Heart left ventricle (tissue), 16 donors: Measurements from ENCODE around the gene PUDP. TPM values are rescaled to one million over a fixed set of nuclear protein-coding genes. Genes with fewer than 3 reads are reported as not detected.

Experiments
- ATAC-seq, 4 donors: fragments of 200-7000 bp; cut with Tn5 transposase; one replicate each; pipeline ENCODE4 v1.9.1; 2020 to 2022; ENCODE audit warnings: moderate library complexity in 4 of 4, mild to moderate bottlenecking in 3 of 4, moderate number of reproducible peaks in 1 of 4
- DNase-seq, 5 donors: peaks; one replicate each; pipeline ENCODE4 v3.0.0-alpha.2; 2020
- H3K27ac ChIP-seq, 12 donors: fragments of 200-600 bp; sonication (generic) in 4 of 12; one replicate each; pipeline versions ENCODE4 v1.5.0 to v1.8.0; 2016 to 2022; ENCODE audit warnings: mild to moderate bottlenecking in 2 of 12
- H3K27me3 ChIP-seq, 9 donors: fragments of 200-600 bp; sonication (generic) in 2 of 9; one replicate each; pipeline versions ENCODE4 v1.5.1 to v1.8.0; 2016 to 2022; ENCODE audit warnings: mild to moderate bottlenecking in 3 of 9
- H3K36me3 ChIP-seq, 9 donors: fragments of 200-600 bp; sonication (generic) in 2 of 9; one replicate each; pipeline versions ENCODE4 v1.5.0 to v1.8.0; 2018 to 2022; ENCODE audit warnings: mild to moderate bottlenecking in 2 of 9
- H3K4me1 ChIP-seq, 12 donors: fragments of 200-600 bp; sonication (generic) in 4 of 12; one replicate each; pipeline versions ENCODE4 v1.5.0 to v1.8.0; 2016 to 2022; ENCODE audit warnings: mild to moderate bottlenecking in 3 of 12
- H3K4me3 ChIP-seq, 12 donors: fragments of 200-600 bp; sonication (generic) in 4 of 12; one replicate each; pipeline versions ENCODE4 v1.5.0 to v1.8.0; 2017 to 2022; ENCODE audit warnings: mild to moderate bottlenecking in 9 of 12, moderate library complexity in 4 of 12
- H3K9me3 ChIP-seq, 12 donors: fragments of 200-600 bp; sonication (generic) in 4 of 12; one replicate each; pipeline versions ENCODE4 v1.5.0 to v1.8.0; 2016 to 2022; ENCODE audit warnings: mild to moderate bottlenecking in 1 of 12
- POLR2A ChIP-seq, 2 donors: fragments of 450-650 bp; IDR thresholded peaks; one replicate each; pipeline ENCODE4 v1.6.1; 2017; ENCODE audit warnings: antibody characterized with exemption in 2 of 2, mild to moderate bottlenecking in 2 of 2, moderate library complexity in 2 of 2
- WGBS, 4 donors: extraction: QIAGEN DNeasy Blood & Tissue Kit in 2 of 4; methylation state at CpG; one replicate each; pipeline versions ENCODE4 v1.1.5 to v1.1.7; 2013 to 2018; 5-methylcytosine and 5-hydroxymethylcytosine counted together
- intact Hi-C, 10 donors: fragments of 100-400 bp; cut with DNase I; formaldehyde crosslinking; loops; one replicate each; pipeline versions ENCODE4 v1.11.1 to v1.14.2; 2022
- polyA plus RNA-seq, 2 donors: library from polyadenylated mRNA; stranded (reverse); fragments of 200-250 nt; gene quantifications; one replicate each; pipeline ENCODE4 v1.2.3, GENCODE V29; 2013
- total RNA-seq, 9 donors: library from RNA; depleted of rRNA in 2 of 9; stranded (reverse); fragments of >200 nt in 2 of 9; fragmentation: NEBNext Ultra II Directional in 3 of 9; extraction: Animal tissue kit (Norgen Biotek cat#: 25700) in 3 of 9; gene quantifications; one replicate each; pipeline versions ENCODE4 v1.1.0 to v1.2.4, GENCODE V29; 2016 to 2023
- TF ChIP-seq, protein P1 (sequence below), 12 donors: fragments of 200-600 bp; sonication (generic) in 4 of 12; IDR thresholded peaks; one replicate each; pipeline versions ENCODE4 v1.5.0 to v1.8.0; 2018 to 2022; ENCODE audit warnings: antibody characterized with exemption in 12 of 12, mild to moderate bottlenecking in 5 of 12
- donor health status: ischemic (EF 13 %, LVEDD 7.1; RV severe dilation, severe dysfunction).
- donor health status: healthy with polysubstance abuse.
- donor health status: DM: no; HTN: yes; CAD: no.
- donor health status: DM: no; HTN: no; CAD: no.
- donor health status: ischemic (EF 25% LVEDD 6.9; RV normal size, moderate dysfunction).
- donor health status: ischemic (EF 25% LVEDD 5.7; RV mildly dilated, moderate dysfunction).
- donor health status: healthy.
- donor health status: DM: yes; HTN: yes; CAD: no.
- donor health status: ischemic (EF 35%, LVEDD 5.7; RV mildly dilated, moderate dysfunction).
- donor health status: nonischemic (EF 11% LVEDD 7.7; RV severe dilation, severe dysfunction).
- donor health status: DM: yes; HTN: yes; CAD: no.
- donor health status: PGD.
- donor health status: ischemic (EF 29% LVEDD 5.4; RV normal size, mild dysfunction).
- donor health status: nonischemic (EF 23%, LVEDD 6.1; RV moderate dilation, normal function).

The PUDP gene
- total and polyA plus RNA-seq, 11 donors: 11.2 to 36.4 (median 25.0) TPM

GRCh38 chrX:7074908-7075204 is 73.1 kb downstream of the PUDP start:
- Histone ChIP-seq H3K4me3 (no peak overlapping the region), H3K4me1 (no peaks in the 10 kb centered on the region), H3K9me3 (no peaks in the 10 kb centered on the region), H3K27ac (no peak overlapping the region), H3K27me3 (no peaks in the 10 kb centered on the region), H3K36me3 (peaks cover 0 to 33% (median 0%) of the 10 kb centered on the region in 9 donors)
- DNase-seq: no peak
- ATAC-seq: no peak
- intact Hi-C loops: loop anchor here in 1 of 10 donors (10.0 kb wide), 1 partner anchor 60 kb away; no protein-coding TSS in a partner anchor
- WGBS, 4 donors: 90 to 100% (median 96%) methylated on average over 1 of the region's 1 CpG
- TF ChIP-seq, protein P1, sequence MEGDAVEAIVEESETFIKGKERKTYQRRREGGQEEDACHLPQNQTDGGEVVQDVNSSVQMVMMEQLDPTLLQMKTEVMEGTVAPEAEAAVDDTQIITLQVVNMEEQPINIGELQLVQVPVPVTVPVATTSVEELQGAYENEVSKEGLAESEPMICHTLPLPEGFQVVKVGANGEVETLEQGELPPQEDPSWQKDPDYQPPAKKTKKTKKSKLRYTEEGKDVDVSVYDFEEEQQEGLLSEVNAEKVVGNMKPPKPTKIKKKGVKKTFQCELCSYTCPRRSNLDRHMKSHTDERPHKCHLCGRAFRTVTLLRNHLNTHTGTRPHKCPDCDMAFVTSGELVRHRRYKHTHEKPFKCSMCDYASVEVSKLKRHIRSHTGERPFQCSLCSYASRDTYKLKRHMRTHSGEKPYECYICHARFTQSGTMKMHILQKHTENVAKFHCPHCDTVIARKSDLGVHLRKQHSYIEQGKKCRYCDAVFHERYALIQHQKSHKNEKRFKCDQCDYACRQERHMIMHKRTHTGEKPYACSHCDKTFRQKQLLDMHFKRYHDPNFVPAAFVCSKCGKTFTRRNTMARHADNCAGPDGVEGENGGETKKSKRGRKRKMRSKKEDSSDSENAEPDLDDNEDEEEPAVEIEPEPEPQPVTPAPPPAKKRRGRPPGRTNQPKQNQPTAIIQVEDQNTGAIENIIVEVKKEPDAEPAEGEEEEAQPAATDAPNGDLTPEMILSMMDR (IDR thresholded peaks at IDR 0.05): no peak
- no peak for TF ChIP-seq POLR2A (IDR thresholded peaks at IDR 0.05)

DNA sequence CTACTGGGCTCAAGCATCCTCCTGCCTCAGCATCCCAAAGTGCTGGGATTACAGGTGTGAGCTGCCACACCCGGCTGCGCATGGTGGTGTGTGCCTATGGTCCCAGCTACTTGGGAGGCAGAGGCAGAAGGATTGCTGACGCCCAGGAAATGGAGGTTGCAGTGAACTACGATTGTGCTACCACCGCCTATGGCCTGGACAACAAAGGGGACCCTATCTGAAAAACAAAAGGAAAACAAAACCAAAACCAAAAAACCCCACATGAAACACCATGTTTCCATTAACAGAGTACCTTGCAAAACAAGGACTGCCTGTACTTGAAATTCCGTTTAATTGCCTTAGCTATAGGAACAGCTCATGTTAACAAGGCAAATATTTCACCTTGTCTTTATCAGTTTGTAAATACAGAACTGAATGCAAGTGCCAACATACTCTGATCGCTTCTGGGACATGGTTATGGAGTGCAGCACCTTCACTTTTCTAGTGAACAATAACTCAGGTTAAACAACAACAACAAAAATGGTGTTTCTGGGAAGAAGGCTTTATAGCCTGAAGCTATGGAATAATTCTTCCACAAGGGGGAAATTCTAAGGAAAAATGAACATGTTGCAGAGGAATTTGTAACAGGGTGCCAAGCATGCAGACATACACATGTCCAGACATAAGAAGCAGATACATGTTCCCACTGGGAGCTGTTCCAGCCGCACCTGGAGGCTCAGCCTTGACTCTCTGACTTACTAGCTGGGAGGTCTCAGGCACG is 73.6 kb downstream of the PUDP start:
- WGBS, 4 donors: 84 to 96% (median 89%) methylated on average over 9 of the region's 9 CpGs
- no peak overlapping the region for H3K4me3 ChIP-seq
- no peak overlapping the region for H3K27ac ChIP-seq
- DNase-seq (no peak), ATAC-seq (no peak)
- no peak for TF ChIP-seq POLR2A (IDR thresholded peaks at IDR 0.05)
- TF ChIP-seq, protein P1 (IDR thresholded peaks at IDR 0.05): no peak
- H3K9me3 ChIP-seq: no peaks in the 10 kb centered on the region
- no peaks in the 10 kb centered on the region for H3K4me1 ChIP-seq
- intact Hi-C loops: loop anchor here in 1 of 10 donors (10.0 kb wide), 1 partner anchor 60 kb away; no protein-coding TSS in a partner anchor
- H3K27me3 ChIP-seq: no peaks in the 10 kb centered on the region
- H3K36me3 ChIP-seq: peaks cover 0 to 33% (median 0%) of the 10 kb centered on the region in 9 donors

DNA sequence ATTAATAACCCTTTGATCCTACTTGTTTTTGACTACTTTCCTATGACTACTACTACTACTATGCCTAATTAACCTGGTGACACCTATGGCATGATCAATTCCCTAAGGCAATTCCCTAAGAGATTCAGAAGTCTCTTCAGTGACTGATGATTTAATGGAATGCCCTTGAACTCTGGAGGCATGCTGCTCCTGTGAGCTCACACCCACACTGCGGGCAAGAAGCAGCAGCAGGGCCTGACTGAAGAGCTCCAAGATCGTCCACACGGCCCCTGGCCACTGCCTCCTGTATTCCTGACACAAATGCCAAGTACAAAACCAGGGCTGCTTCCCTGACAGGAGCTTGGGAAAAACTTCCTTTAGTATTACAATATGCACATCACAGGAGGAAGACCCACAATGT is 74.6 kb downstream of the PUDP start:
- no peak for ATAC-seq
- no peak overlapping the region for H3K4me3 ChIP-seq
- no peaks in the 10 kb centered on the region for H3K9me3 ChIP-seq
- H3K27ac ChIP-seq: no peak overlapping the region
- WGBS, 4 donors: 59 to 72% (median 67%) methylated on average over 3 of the region's 3 CpGs
- no peak for DNase-seq
- H3K27me3 ChIP-seq: no peaks in the 10 kb centered on the region
- peaks cover 0 to 33% (median 0%) of the 10 kb centered on the region in 9 donors for H3K36me3 ChIP-seq
- intact Hi-C loops: loop anchor here in 1 of 10 donors (10.0 kb wide), 1 partner anchor 59 kb away; no protein-coding TSS in a partner anchor
- H3K4me1 ChIP-seq: no peaks in the 10 kb centered on the region
- TF ChIP-seq, protein P1 (IDR thresholded peaks at IDR 0.05): no peak
- no peak for TF ChIP-seq POLR2A (IDR thresholded peaks at IDR 0.05)

- Histone ChIP-seq H3K4me1 (no peaks in the 10 kb centered on the region), H3K27me3 (no peaks in the 10 kb centered on the region), H3K9me3 (no peaks in the 10 kb centered on the region), H3K36me3 (peaks cover 0 to 31% (median 0%) of the 10 kb centered on the region in 9 donors), H3K27ac (no peak overlapping the region), H3K4me3 (no peak overlapping the region)
- ATAC-seq (no peak), DNase-seq (no peak)
- 94 to 98% (median 98%) methylated on average over 7 of the region's 7 CpGs for WGBS, 4 donors
- intact Hi-C loops: loop anchor here in 1 of 10 donors (10.0 kb wide), 1 partner anchor 58 kb away; no protein-coding TSS in a partner anchor
- TF ChIP-seq, protein P1 (IDR thresholded peaks at IDR 0.05): no peak
Measured at GRCh38 chrX:7072856-7073255, 75.1 kb downstream of the PUDP start.
